ENCODE data around the gene OPHN1.
"Not testable (repeated sequence)": the region's sequence is repeated elsewhere in the genome, so short reads cannot be mapped to it uniquely, and the experiment has no call there.

Gene OPHN1

DNA sequence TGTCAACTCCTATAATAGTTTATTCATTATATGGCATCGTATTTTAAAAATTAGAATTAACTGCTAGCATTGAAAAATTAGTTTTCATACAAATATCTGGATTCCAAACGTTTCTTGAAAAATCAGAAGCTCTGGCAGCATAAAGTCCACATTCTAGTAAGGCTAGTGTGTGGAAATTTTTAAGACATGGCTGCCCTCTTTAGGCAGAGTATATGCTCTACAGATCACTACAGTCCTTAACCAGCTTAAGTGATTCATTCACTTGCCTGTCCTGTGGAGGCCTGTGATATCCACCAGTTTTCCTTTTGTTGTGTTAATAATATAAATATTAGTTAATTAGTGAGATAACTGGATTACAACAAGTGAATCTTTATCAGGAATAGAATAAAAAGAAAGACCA is 287.2 kb downstream of the OPHN1 start:
- DNase-seq, result no peak

DNA sequence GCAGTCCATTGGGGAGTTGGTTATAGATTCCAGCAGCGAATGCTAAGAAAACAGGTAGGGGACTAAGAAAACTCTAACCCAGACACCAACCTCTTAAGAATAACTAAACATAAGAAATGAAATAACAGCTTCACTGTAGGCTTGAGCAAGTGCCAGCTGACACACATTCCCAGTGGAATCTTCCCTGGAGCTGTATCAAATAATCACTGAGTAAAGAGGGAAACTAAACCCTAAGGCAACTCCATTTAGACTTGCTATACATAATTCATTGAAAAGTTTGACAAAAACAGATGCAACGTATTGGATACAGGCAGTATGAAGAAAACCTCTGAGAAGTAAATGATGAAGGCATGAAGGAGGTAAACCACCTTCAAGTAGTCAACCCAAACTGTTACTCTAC is 293.5 kb downstream of the OPHN1 start:
- DNase-seq, result no peak

DNA sequence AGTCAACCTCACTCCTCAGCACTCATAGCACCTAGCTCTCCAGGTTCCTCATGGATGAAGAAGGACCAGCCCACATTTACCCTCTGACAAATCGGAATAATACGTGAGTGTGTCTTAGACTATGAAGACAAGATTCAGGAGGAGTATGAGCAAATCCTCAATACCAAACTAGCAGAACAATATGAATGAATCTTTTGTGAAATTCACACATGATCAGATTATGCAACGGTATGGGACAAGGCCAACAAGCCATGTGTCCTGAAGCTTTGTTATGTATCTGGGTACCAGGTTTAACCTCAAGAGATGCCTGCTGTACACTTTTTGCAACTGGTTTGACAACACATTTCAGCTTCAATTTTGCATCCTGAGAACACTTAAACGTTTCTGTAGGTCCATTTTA is 300.1 kb downstream of the OPHN1 start:
- no peak for DNase-seq

DNA sequence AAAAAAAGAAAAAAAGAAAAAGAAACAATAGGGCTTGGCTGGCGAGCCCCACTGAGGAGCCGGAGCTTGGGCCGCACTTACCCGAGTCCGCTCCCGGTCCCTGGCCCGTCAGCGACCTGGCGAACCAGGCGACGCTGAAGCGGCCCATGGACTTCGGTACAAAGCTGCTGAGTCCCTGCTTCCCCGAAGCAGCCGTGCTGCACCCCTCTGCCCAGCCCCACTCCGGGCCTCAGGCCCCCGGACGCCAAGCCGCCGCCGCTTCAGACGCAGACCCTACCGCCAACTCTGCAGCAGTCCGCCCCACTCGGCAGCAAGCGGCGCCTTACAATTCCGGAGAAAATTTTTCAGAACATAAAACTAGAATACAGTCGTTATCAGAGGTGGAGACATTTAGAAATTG is 300.5 kb downstream of the OPHN1 start:
- DNase-seq, result no peak

DNA sequence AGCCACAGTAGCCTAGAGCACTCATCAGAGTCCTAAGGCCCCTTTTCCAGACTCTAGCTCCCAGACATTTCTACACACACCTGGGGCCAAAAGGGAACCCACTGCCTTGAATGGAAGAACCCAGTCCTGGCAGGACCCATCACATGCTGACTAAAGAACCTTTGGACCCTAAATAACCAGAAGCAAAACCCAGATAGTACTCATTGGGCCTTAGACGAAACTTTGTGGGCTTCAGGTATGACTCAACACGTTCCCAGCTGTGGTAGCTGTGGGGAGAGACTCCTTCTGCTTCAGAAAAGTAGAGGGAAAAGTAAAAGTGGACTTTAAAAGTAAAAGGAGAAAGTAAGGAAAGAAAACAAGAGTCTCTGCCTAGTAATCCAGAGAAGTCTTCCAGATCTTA is 311.5 kb downstream of the OPHN1 start:
- no peak for DNase-seq

DNA sequence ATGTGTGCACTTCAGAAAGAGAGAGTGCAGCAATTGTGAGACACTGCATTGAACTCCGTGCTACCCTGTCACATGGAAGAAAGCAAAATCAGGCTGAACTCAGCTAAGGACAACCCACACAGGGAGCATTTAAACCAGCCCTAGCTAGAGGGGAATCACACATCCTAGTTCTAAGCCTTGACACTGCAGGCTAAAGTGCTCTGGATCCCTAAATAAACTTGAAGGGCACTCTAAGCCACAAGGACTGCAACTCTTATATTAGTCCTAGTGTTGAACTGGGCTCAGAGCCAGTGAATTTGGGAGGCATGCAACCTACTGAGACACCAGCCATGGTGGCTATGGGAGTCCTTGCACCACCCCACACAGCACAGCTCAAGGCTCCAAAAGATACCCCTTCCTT is 311.9 kb downstream of the OPHN1 start:
- no peak for DNase-seq

DNA sequence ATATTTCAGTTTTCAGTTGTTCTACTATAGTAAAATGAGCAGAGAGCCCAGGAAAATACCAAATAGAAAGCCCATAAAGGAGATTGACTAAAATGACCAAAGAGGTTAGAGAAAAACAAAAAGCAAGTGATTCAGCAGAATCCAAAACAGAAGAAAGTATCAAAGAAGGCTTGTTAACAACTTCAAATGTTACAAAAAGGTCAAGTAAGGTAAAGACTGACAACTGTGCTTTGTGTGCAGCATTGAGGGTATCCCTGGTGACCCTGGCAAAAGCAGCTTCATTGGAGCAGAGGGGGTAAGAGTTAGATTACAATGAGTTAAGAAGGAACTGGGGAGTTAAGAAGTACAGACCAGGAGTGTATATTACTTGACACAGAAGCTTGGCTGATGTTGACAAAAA is 317.9 kb downstream of the OPHN1 start:
- DNase-seq, result no peak

DNA sequence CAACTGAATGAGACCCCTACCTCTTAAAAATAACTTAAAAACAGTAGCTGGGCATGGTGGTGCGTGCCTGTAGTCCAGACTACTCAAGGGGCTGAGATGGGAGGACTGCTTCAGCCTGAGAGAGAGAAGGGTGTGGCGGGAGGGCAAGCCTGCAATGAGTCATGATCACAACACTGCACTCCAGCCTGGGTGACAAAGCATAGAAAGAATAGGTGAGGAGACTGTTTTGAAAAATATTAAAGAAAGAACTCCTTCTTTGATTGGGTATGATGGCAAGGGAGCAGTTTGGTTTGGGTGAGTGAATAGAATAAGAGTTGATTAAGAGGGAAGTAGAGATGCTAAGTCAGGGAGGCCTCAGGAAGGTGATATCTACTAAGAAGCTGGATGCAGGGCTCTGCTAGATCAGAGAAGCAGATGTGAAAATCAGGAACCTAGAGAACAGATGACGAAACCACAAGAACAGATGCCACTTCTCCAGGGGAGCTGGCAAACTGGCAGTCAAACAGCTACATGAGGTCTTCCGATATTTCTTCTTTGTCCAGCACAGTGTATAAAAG is 318.6 kb downstream of the OPHN1 start:
- no peak for DNase-seq

DNA sequence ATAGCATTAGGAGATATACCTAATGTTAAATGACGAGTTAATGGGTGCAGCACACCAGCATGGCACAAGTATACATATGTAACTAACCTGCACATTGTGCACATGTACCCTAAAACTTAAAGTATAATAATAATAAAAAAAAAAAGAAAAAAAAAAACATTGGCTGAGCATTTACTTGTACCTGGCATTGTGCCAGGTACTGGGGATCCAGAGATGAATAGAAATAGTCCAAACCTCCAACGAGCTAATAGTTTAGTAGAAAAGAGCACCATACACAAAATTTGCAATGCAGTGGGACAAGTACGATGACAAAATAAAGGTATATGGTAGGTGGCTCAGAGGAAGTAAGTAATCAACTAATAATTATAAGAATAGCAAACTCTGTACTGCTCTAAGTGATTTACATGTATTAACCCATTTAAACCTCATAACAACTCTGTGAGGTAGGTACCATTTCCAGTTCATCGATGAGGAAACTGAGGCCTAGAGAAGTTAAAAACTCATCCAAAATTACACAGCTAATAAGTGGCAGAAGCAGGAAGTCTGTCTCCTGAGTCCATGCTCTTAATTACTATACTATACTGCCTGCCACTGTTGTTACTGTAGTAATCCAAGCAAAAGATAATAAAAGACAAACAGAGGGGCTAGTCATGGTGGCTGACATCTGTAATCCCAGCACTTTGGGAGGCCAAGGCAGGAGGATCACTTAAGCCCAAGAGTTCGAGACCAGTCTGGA is 319.3 kb downstream of the OPHN1 start:
- no peak for DNase-seq

DNA sequence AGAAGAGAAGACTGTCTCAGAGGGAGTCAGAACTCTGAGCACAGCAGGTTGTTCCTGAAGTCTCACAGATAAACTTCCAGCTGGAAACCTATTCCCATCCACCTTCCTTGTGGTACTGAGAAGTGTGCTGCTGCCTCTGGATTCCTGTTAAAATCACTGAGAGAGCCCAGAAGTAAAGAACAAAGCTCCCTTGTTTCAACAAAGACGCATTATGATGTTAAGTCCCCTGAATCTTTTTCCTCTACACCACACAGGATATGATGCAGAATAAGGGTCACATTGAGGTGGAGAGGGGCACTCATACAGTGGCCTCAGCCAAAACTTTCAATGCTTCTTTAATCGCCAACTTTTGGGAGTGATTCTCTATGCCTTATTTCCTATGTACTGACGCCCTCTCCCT is 321.0 kb downstream of the OPHN1 start:
- no peak for DNase-seq

DNA sequence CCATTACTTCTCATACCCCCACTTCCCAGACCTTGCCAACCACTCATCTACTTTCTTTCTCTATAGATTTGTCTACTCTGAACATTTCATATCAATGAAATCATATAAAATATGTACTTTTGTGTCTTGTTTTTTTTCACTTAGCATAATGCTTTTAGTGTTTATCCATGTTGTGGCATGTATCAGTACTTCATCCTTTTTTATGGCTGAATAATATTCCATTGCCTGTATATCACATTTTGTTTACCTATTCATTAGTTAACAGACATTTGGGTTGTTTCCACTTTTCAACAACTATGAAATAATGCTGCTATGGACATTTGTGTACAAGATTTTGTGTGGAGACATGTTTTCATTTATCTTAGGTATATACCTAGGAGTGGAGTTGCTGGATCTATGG is 324.1 kb downstream of the OPHN1 start:
- DNase-seq, result no peak

DNA sequence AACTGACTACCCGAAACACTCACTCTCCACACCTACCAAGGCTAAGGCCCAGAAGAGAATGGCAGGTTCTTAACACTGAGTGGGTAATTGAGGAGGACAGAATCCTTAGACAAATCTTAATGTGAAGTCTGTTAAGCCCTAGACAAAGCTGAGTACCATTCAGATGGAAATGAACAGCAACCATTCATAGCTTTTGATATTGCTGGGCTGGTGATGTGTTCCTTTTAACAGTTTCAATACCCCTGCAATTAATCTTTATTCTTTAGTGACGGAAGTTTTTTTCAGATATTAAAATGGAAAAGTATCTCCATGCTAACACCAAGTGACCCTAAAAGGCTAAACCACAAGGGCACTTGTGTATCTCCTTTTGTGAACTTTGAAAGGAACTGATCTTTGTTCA is 334.9 kb downstream of the OPHN1 start:
- DNase-seq, result no peak

DNA sequence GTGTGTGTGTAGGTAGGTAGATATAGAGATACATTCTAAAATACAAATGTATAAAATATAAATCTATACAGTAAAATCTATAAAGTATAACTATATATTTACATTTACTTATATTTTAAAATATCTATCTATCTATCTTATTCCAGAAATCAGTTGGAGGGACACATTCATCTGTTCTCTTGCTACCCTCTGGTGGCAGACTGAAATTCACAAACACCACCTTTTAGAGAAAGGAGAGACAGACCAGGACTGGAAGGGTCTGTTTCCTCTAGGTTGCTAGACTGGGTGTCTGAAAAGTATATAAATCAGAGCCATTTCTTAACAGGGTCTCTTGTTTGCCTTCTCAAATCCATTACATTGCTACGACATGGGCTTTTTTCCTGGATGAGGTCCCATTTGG is 343.0 kb downstream of the OPHN1 start:
- no peak for DNase-seq

DNA sequence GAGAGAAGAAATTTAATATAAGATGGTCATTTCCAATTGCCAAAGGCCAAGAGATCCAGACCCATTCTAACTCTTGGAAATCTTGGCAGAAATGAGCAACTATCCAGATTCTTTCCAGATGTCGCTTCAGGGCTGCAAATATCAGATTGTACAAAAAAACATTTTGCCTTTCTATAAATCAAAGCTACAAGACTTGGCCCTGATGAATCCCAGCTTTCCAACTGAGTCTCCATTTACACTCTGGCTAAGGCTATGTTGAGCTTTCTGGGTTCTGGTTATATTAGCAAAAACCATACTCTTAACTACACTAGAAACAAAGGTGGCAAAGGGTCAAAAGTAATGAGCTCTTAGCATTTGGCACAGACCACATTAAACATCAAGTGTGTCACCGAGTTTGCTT is 345.8 kb downstream of the OPHN1 start:
- no peak for DNase-seq

DNA sequence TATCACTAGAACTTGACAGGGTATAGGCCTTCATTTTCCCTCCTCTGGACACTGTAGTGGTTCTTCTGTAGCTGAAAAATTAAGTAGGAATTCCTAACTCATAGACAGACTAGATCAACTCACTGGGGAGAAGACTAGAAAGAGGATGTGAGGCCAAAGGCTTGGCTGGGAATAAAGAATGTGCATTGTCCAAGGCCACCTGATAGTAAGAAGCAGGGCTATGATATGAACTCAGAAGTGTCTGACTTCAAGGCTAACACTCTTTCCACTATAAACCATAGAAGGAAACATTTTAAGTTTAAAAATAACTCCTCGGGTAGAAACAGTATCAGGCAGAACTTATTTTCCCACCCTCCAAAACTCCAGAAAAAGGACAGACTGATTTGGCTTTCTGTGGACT is 346.6 kb downstream of the OPHN1 start:
- DNase-seq, result no peak

DNA sequence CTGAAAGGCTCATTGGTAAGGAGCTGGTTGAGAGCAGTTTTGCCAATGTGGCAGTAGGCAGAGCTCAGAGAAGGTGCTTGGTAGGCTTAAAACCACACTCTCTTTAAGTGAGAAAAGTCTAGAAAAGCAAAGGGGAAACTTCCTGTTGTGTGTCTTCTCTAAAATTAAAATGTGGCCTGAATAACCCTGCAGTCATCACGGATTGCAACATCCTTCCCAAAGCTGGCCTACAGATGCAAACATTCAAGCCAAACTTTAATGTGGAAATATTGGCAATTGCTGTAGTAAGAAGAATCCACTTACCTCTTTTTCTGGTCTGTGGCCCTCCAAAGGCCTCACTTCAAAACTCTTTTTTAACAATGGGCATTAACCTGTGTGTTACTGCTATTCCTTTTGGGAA is 348.5 kb downstream of the OPHN1 start:
- no peak for DNase-seq

DNA sequence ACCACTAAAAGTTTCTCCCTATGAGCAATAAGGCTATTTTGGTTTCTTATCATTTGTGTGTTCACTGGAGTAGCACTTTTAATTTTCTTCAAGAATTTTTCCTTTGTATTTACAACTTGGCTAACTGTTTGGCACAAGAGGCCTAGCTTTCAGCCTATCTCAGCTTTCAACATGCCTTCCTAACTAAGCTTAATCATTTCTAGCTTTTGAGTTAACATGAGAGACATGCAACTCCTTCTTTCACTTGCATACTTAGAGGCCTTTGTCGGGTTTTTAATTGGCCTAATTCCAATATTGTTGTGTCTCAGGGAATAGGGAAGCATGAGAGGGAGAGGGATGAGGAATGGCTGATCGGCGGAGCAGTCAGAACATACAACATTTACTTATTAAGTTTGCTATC is 349.8 kb downstream of the OPHN1 start:
- DNase-seq, result no peak

DNA sequence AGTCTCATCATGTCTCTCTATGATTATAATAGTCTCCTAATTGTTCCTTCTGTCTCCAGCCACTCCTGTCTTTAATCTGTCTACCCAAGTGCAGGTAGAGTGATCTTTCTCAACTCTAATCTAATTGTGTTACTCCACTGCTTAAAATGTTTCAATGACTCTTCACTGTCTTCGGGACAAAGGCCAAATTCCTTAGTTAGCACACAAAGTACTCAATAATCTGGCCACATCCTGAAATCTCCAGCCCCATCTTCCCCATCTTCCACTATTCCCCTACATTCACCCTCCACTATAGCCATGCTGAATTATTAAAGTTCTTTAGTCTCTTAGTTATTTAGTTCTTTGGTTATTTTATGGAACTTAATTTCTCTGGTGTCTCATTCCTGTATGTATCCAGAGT is 353.3 kb downstream of the OPHN1 start:
- no peak for DNase-seq

DNA sequence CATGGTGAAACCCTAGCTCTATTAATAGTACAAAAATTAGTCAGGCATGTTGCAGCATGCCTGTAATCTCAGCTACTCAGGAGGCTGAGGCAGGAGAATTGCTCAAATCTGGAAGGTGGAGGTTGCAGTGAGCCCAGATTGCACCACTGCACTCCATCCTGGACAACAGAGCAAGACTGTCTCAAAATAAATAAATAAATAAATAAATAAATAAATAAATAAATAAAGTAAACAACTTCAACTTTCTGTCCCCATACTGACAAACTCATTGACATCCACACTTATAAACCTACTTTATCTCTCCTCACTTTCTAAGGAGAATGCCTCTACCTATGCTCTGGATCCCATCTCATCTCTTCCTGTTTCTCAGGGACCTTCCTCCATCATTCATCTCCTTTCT is 354.5 kb downstream of the OPHN1 start:
- not testable (repeated sequence) for DNase-seq

DNA sequence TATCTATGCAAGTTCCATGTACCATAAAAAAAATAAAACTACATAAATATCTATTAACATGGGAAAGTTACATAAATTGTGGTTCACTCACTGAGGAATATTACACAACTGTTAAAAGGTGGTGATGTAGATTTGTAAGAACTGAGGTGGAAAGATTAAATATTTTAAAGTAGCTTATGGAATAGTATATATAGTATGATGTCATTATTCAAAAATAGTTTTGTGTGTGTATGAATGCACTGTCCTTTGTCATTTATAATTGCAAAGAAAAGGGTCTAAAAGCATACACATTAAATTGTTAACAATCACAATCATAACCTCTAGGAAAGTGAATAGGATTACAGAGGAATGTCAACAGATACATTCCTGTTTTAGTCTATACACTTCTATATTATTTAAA is 355.9 kb downstream of the OPHN1 start:
- no peak for DNase-seq

DNA sequence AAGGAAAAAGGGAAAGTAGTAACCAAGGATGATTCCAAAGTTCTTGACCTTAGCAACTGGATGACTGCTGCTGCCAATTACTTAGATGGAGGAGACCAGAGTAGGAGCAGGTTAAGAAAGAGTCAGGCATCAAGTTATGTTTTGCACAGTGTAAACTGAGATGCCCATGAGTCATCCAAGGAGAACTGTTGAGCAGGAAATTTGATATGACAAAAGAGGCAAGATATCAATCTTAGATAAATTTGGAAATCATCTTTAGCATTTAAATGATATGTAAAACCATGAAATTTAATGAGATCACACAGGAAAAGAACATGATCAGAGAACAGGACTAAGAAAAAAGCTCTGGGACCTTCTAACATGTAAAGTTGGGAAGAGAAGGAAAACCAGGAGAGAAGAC is 361.3 kb downstream of the OPHN1 start:
- no peak for DNase-seq

DNA sequence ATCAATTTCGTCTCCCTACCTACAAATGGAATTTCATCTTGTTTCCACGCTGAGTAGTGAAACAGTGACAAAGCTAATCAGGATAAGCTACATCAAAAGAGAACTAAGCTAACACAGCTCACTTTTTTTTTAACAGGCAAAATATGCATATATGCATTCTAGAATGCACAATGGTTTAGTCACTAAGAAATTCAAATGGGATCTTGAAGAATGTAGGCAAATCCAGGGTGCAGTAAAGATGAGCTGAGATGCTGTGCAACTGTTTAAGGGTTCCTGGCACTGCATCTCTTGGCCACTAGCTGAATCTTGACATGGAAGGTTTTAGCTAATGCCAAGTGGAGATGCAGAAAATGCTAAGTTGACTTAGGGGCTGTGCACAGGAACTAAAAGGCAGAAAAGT is 363.2 kb downstream of the OPHN1 start:
- DNase-seq, result not testable (repeated sequence)

DNA sequence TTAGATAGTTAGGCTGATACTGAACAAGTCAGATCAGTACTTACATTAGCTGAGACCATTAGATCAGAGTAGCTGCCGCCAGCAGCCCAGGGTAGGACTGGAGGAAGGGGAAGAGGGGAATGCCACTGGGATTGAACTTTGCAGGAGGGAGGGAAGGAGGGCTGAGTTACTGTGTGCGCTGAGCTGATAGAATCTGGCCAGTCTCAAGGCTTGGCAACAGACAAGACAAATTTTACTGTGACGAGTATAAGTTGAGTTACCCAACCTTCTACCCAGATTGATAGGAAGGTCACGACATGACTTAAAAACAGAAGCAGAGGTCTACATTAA is 372.1 kb downstream of the OPHN1 start:
- DNase-seq, result no peak

DNA sequence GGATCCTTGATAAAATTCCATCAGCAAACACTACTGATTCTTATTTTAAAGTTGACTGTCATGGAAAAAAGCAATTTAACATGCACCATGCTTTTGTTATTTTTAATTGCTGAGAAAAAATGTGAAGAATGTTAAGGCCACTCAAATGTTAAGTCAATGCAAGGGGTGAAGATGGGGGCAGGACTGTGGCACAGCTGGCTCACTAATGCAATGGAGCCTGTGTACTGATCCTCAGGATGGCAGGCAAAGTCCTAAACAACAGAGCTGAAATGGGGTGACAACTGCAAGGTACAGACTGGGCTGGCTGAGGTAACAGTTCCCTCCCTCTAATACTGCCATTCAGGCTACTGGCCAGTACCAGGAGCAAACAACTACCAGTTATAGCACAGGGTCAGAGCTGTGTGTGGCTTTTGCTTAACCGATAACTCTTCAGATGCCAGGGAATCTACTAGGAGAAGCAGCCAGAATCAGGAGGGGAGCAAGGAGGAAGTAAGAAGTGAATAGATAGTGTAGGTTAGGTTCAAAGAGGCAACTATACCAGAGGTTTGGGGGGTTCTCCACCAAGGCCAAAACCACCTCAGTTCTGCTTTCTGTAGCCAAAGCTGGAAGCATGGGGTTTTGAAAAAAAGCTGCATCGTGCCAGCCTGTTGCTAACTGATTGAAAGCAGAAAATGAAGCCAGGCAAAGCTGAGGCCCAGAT is 372.6 kb downstream of the OPHN1 start:
- no peak for DNase-seq

DNA sequence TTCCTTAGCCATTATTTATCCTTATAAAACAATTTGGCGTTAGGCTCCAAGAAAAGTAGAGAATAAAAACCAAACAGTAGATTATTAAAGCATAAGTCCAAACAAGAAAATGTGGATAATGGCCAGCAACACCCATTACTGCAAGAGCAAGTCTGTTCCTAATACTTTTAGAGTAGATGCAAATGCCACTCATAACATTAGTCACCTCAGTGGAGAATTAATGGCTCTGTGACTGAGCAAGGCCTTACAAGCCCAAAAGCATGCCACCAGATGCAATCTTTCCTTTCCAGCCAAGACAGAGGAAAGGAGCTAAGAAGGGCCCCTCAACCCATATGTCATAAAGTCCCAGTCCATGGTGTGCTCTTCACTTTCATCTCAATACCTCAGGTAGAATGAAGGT is 373.8 kb downstream of the OPHN1 start:
- no peak for DNase-seq

Data from T-helper 1 cell (primary cell).